HCT116 (cell line): Measurements from ENCODE around the gene KCNJ10. TPM values are rescaled to one million over a fixed set of nuclear protein-coding genes. Genes with fewer than 3 reads are reported as not detected.

Experiments used
- ATAC-seq: fragments of 200-7000 bp; cut with Tn5 transposase; 2 replicates; pipeline ENCODE4 v1.9.1; 2020; ENCODE audit warnings: mild to moderate bottlenecking, moderate library complexity
- BruUV-seq: library from RNA; stranded (reverse); fragments of 400-500 nt; replicated peaks from 2 replicates; lab custom pipeline; 2021; lab: Mats Ljungman, UMichigan
- CTCF ChIA-PET: fragments of 300-600 bp; sonication (Branson Sonifier 250); formaldehyde crosslinking; loops from one replicate; lab custom pipeline; 2021; ENCODE audit warnings: antibody characterized with exemption; lab: Charles Lee
- POLR2A ChIA-PET: fragments of 300-600, 350-600 bp; sonication (Branson Sonifier 250); formaldehyde crosslinking; loops from one replicate; lab custom pipeline; 2021; ENCODE audit warnings: antibody characterized with exemption; lab: Charles Lee
- RAD21 ChIA-PET, 2 experiments: fragments of 300-600 bp; sonication (Branson Sonifier 250); formaldehyde crosslinking; loops; one replicate each; lab custom pipeline; 2023; ENCODE audit warnings: low total read pairs in 2 of 2; ENCODE audit not compliant: uncharacterized antibody in 2 of 2, unreplicated experiment in 2 of 2, low non-redundant PET in 1 of 2; lab: Charles Lee
- DNase-seq: peaks from one replicate; pipeline ENCODE4 v3.0.0-alpha.2; 2010; ENCODE audit warnings: low read depth, low spot score
- H2AFZ ChIP-seq: fragments of 200-600 bp; shearing (Covaris generic), sonication (generic); 2 replicates; pipeline ENCODE4 v1.6.1; 2017; ENCODE audit warnings: low read depth, mixed run types, mixed read lengths, antibody characterized with exemption, low read length; ENCODE audit not compliant: poor library complexity, severe bottlenecking
- H3K27ac ChIP-seq: 2 replicates; pipeline ENCODE4 v1.5.1; 2012; ENCODE audit warnings: low read depth, low read length
- H3K27me3 ChIP-seq: fragments of 200-600 bp; sonication (generic); 2 replicates; pipeline ENCODE4 v1.6.1; 2016; ENCODE audit warnings: mixed run types, low read length, mixed read lengths; ENCODE audit not compliant: insufficient read depth
- H3K36me3 ChIP-seq, 2 experiments: fragments of 200-500 bp in 1 of 2; fragments of 200-600 bp in 1 of 2; sonication (Bioruptor generic) in 1 of 2; sonication (generic) in 1 of 2; 2 replicates each; pipeline versions ENCODE4 v1.5.1 to v1.6.1; 2014 to 2016; ENCODE audit warnings: low read length in 2 of 2, inconsistent platforms in 1 of 2, mixed read lengths in 1 of 2, mixed run types in 1 of 2; ENCODE audit not compliant: insufficient read depth in 2 of 2, control insufficient read depth in 1 of 2
- H3K4me1 ChIP-seq, 2 experiments: fragments of 200-600 bp in 1 of 2; sonication (generic) in 1 of 2; 2 replicates each; pipeline versions ENCODE4 v1.5.1 to v1.6.1; 2012 to 2017; ENCODE audit warnings: low read length in 2 of 2, inconsistent platforms in 1 of 2, mild to moderate bottlenecking in 1 of 2, mixed read lengths in 1 of 2, mixed run types in 1 of 2, moderate library complexity in 1 of 2; ENCODE audit not compliant: insufficient read depth in 2 of 2, control insufficient read depth in 1 of 2
- H3K4me2 ChIP-seq: fragments of 200-600 bp; sonication (generic); 2 replicates; pipeline ENCODE4 v1.6.1; 2017; ENCODE audit warnings: mixed run types, low read length, mixed read lengths
- H3K4me3 ChIP-seq, 2 experiments: fragments of 200-600 bp in 1 of 2; sonication (generic) in 1 of 2; replicated peaks in 1 of 2; 2 replicates each; pipeline ENCODE4 v1.5.1; 2011 to 2016; ENCODE audit warnings: low read length in 2 of 2, control low read depth in 1 of 2, low read depth in 1 of 2, mild to moderate bottlenecking in 1 of 2, mixed read lengths in 1 of 2, mixed run types in 1 of 2
- H3K79me2 ChIP-seq: fragments of 200-600 bp; sonication (generic); 2 replicates; pipeline ENCODE4 v1.6.1; 2017; ENCODE audit warnings: mild to moderate bottlenecking, mixed run types, low read length, moderate library complexity, mixed read lengths; ENCODE audit not compliant: insufficient read depth
- H3K9ac ChIP-seq: fragments of 200-600 bp; sonication (generic); 2 replicates; pipeline ENCODE4 v1.6.1; 2016; ENCODE audit warnings: low read length, mixed read lengths
- H3K9me2 ChIP-seq: fragments of 200-600 bp; sonication (generic), shearing (Covaris generic); 2 replicates; pipeline ENCODE4 v1.6.1; 2017; ENCODE audit warnings: mixed run types, mild to moderate bottlenecking, moderate library complexity; ENCODE audit not compliant: insufficient read depth
- H3K9me3 ChIP-seq, 2 experiments: fragments of 200-500 bp in 1 of 2; fragments of 200-600 bp in 1 of 2; sonication (Bioruptor generic) in 1 of 2; sonication (generic) in 1 of 2; 2 replicates each; pipeline ENCODE4 v1.6.1; 2014 to 2017; ENCODE audit warnings: low read length in 2 of 2, mixed read lengths in 2 of 2, inconsistent platforms in 1 of 2, low read depth in 1 of 2, mild to moderate bottlenecking in 1 of 2, mixed run types in 1 of 2, moderate library complexity in 1 of 2; ENCODE audit not compliant: control insufficient read depth in 1 of 2, insufficient read depth in 1 of 2
- H4K20me1 ChIP-seq: fragments of 200-600 bp; sonication (generic), shearing (Covaris generic); 2 replicates; pipeline ENCODE4 v1.6.1; 2017; ENCODE audit warnings: mixed run types, mild to moderate bottlenecking, moderate library complexity; ENCODE audit not compliant: insufficient read depth
- ATF3 ChIP-seq: IDR thresholded peaks from 2 replicates; pipeline ENCODE4 v1.6.1; 2012
- CBX3 ChIP-seq: IDR thresholded peaks from 2 replicates; pipeline ENCODE4 v1.6.1; 2012; ENCODE audit warnings: low read depth
- EGR1 ChIP-seq: IDR thresholded peaks from 2 replicates; pipeline ENCODE4 v1.6.1; 2012; ENCODE audit warnings: low read depth
- EZH2 ChIP-seq: fragments of 200-600 bp; sonication (generic); IDR thresholded peaks from 2 replicates; pipeline ENCODE4 v1.6.1; 2017; ENCODE audit warnings: antibody characterized with exemption, mixed run types
- EZH2phosphoT487 ChIP-seq: fragments of 200-600 bp; IDR thresholded peaks from 2 replicates; pipeline ENCODE4 v1.6.1; 2018; ENCODE audit warnings: antibody characterized with exemption, borderline replicate concordance
- JUND ChIP-seq: IDR thresholded peaks from 2 replicates; pipeline ENCODE4 v1.6.1; 2012
- POLR2A ChIP-seq: IDR thresholded peaks from 2 replicates; pipeline ENCODE4 v1.7.0; 2011; ENCODE audit warnings: borderline replicate concordance; ENCODE audit not compliant: insufficient read depth, insufficient read length; ENCODE audit errors: extremely low read depth
- POLR2AphosphoS5 ChIP-seq: IDR thresholded peaks from 2 replicates; pipeline ENCODE4 v1.6.1; 2011; ENCODE audit warnings: mild to moderate bottlenecking, low read depth, low read length, moderate library complexity
- SIN3A ChIP-seq: IDR thresholded peaks from 2 replicates; pipeline ENCODE4 v1.6.1; 2012; ENCODE audit warnings: low read depth
- SP1 ChIP-seq: IDR thresholded peaks from 2 replicates; pipeline ENCODE4 v1.6.1; 2012; ENCODE audit warnings: low read depth
- SRF ChIP-seq: IDR thresholded peaks from 2 replicates; pipeline ENCODE4 v1.6.1; 2012; ENCODE audit warnings: low read depth
- TCF7L2 ChIP-seq: IDR thresholded peaks from 2 replicates; pipeline ENCODE4 v1.7.0; 2011; ENCODE audit warnings: borderline replicate concordance, inconsistent platforms; ENCODE audit not compliant: insufficient read depth, insufficient read length; ENCODE audit errors: extremely low read depth
- ZNF274 ChIP-seq: fragments of 200-500 bp; sonication (Bioruptor generic); IDR thresholded peaks from 2 replicates; pipeline ENCODE4 v1.6.1; 2014; ENCODE audit warnings: mild to moderate bottlenecking, low read depth, low read length, inconsistent platforms
- intact Hi-C: fragments of 100-400 bp; cut with micrococcal nuclease; formaldehyde crosslinking; loops from 2 replicates; pipeline ENCODE4 v1.10.0; 2022
- total RNA-seq: library from RNA; stranded (reverse); gene quantifications from one replicate; pipeline ENCODE4 v1.2.1, GENCODE V29; 2021; ENCODE audit not compliant: unreplicated experiment
- TF ChIP-seq, protein P1 (sequence below), 3 experiments: fragments of 200-600 bp in 1 of 3; sonication (generic) in 1 of 3; IDR thresholded peaks in 2 of 3; conservative IDR thresholded peaks in 1 of 3; 2 replicates each; pipeline ENCODE4 v1.5.1; 2012 to 2017; ENCODE audit warnings: low read depth in 2 of 3, low read length in 2 of 3, antibody characterized with exemption in 1 of 3, borderline replicate concordance in 1 of 3, control low read depth in 1 of 3, mild to moderate bottlenecking in 1 of 3, mixed read lengths in 1 of 3, mixed run types in 1 of 3, moderate library complexity in 1 of 3; ENCODE audit not compliant: insufficient read depth in 1 of 3

Gene KCNJ10
- total RNA-seq, 1 experiment from 2014 or later, result 0.57 TPM

GRCh38 chr1:160068225-160068624, 1.7 kb downstream of the KCNJ10 start:
- no peaks in the 10 kb centered on the region for H3K36me3 ChIP-seq
- no peaks in the 10 kb centered on the region for H4K20me1 ChIP-seq
- no peak overlapping the region for H2AFZ ChIP-seq
- no peaks in the 10 kb centered on the region for H3K79me2 ChIP-seq
- no TSS peak for BruUV-seq
- no peak overlapping the region for H3K4me2 ChIP-seq
- CTCF ChIA-PET, result interaction anchor here (2.1 to 2.8 kb wide), 2 partner anchors 10 to 22 kb away, joined by 5 to 9 read pairs; no protein-coding TSS in a partner anchor
- intact Hi-C loops, result no loop called here
- TF ChIP-seq POLR2AphosphoS5 (no peak), CBX3 (no peak), EGR1 (no peak), TCF7L2 (no peak), POLR2A (no peak), ZNF274 (no peak)
- H3K27ac ChIP-seq, result no peak overlapping the region
- H3K4me3 ChIP-seq, result no peak overlapping the region
- RAD21 ChIA-PET, result no interaction called here
- no peak overlapping the region for H3K9ac ChIP-seq
- H3K9me2 ChIP-seq, result no peaks in the 10 kb centered on the region
- POLR2A ChIA-PET, result no interaction called here
- peaks cover 0 to 13% of the 10 kb centered on the region in 2 experiments; a peak in 1 of 4 replicates for H3K4me1 ChIP-seq
- H3K9me3 ChIP-seq, result no peaks in the 10 kb centered on the region
- H3K27me3 ChIP-seq, result no peaks in the 10 kb centered on the region
- DNase-seq (no peak), ATAC-seq (no peak)

DNA sequence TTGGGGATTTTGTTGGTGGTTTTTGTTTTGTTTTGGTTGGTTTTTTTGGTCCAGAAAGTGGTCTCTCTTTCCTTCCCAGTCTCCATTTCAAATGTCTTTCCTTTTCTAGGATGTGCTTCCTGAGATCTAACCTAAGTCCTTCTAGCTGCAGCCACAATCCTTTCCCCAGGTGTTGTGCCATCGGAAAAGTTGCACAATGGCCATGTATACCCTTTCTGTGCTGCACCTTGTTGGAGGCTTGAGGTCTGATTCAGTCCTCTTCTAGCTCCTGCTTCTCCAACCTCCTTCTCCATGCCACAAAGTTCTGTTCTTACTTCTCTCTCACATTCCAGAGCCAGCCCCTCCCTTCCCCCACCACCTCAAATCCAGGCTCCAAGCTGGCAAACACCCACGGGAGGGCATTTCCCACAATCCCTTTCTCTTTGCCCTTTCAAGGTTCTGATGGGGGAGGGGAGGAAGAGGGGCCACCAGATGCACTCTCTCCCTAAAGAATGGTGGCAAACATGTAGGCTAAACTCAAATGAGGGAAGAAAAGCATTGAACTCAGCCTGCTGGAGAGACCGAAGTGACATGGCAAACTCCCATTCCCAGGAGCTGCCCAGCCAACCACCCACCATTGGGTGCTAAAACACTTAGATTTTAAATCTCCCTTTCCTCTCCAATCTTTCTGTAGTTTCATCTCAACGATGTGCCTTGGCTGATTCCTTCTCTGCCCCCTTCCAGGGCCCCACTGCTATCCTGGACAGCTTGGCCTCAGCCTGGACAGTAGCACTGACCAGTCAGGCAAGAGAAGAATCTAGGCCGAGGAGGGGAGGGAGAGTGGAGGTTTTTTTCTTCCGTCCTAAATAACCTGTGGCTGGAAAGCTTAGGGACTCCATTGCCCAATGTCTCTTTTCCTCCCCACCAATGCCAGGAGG, 2.9 kb downstream of the KCNJ10 start:
- H2AFZ ChIP-seq, result no peak overlapping the region
- H3K4me2 ChIP-seq, result no peak overlapping the region
- no peak overlapping the region for H3K9ac ChIP-seq
- no peaks in the 10 kb centered on the region for H3K9me2 ChIP-seq
- no peaks in the 10 kb centered on the region for H4K20me1 ChIP-seq
- no peak overlapping the region for H3K27ac ChIP-seq
- H3K9me3 ChIP-seq, result no peaks in the 10 kb centered on the region
- ATAC-seq (no peak), DNase-seq (no peak)
- ChIA-PET CTCF (interaction anchor here (1.3 to 2.8 kb wide), 3 partner anchors 9 to 21 kb away, joined by 3 to 9 read pairs (median 5); no protein-coding TSS in a partner anchor), RAD21 (no interaction called here), POLR2A (no interaction called here)
- BruUV-seq, result no TSS peak
- H3K4me1 ChIP-seq, result peaks cover 0 to 13% of the 10 kb centered on the region in 2 experiments; a peak in 1 of 4 replicates
- no peak overlapping the region for H3K4me3 ChIP-seq
- no peaks in the 10 kb centered on the region for H3K27me3 ChIP-seq
- no peaks in the 10 kb centered on the region for H3K79me2 ChIP-seq
- no peaks in the 10 kb centered on the region for H3K36me3 ChIP-seq
- intact Hi-C loops, result no loop called here
- TF ChIP-seq, protein P1, sequence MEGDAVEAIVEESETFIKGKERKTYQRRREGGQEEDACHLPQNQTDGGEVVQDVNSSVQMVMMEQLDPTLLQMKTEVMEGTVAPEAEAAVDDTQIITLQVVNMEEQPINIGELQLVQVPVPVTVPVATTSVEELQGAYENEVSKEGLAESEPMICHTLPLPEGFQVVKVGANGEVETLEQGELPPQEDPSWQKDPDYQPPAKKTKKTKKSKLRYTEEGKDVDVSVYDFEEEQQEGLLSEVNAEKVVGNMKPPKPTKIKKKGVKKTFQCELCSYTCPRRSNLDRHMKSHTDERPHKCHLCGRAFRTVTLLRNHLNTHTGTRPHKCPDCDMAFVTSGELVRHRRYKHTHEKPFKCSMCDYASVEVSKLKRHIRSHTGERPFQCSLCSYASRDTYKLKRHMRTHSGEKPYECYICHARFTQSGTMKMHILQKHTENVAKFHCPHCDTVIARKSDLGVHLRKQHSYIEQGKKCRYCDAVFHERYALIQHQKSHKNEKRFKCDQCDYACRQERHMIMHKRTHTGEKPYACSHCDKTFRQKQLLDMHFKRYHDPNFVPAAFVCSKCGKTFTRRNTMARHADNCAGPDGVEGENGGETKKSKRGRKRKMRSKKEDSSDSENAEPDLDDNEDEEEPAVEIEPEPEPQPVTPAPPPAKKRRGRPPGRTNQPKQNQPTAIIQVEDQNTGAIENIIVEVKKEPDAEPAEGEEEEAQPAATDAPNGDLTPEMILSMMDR (IDR thresholded peaks at IDR 0.05 in 2 of 3, conservative IDR thresholded peaks at IDR 0.05 in 1 of 3; ENCODE audit: borderline replicate concordance in 1 of 3, insufficient read depth in 1 of 3, low read depth in 2 of 3, low read length in 2 of 3), result no peak
- TF ChIP-seq ATF3 (no peak), POLR2AphosphoS5 (no peak), SP1 (no peak), EZH2 (no peak), SRF (no peak), SIN3A (no peak), EZH2phosphoT487 (no peak), JUND (no peak)
